Measurements from ENCODE around the gene AXDND1. TPM values are rescaled to one million over a fixed set of nuclear protein-coding genes. Genes with fewer than 3 reads are reported as not detected.

The AXDND1 gene
- total and polyA plus RNA-seq, 9 donors = 0.07 to 4.1 (median 0.17) TPM; not detected in 3

GRCh38 chr1:179476484-179476883 is 110.7 kb downstream of the AXDND1 start:
- no peaks in the 10 kb centered on the region for H3K36me3 ChIP-seq
- WGBS, 3 donors = 17 to 38% (median 22%) methylated on average over 2 of the region's 2 CpGs
- TF ChIP-seq, protein P1, sequence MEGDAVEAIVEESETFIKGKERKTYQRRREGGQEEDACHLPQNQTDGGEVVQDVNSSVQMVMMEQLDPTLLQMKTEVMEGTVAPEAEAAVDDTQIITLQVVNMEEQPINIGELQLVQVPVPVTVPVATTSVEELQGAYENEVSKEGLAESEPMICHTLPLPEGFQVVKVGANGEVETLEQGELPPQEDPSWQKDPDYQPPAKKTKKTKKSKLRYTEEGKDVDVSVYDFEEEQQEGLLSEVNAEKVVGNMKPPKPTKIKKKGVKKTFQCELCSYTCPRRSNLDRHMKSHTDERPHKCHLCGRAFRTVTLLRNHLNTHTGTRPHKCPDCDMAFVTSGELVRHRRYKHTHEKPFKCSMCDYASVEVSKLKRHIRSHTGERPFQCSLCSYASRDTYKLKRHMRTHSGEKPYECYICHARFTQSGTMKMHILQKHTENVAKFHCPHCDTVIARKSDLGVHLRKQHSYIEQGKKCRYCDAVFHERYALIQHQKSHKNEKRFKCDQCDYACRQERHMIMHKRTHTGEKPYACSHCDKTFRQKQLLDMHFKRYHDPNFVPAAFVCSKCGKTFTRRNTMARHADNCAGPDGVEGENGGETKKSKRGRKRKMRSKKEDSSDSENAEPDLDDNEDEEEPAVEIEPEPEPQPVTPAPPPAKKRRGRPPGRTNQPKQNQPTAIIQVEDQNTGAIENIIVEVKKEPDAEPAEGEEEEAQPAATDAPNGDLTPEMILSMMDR (IDR thresholded peaks at IDR 0.05) = no peak
- TF ChIP-seq EP300 (IDR thresholded peaks at IDR 0.05) (no peak), POLR2A (IDR thresholded peaks at IDR 0.05) (no peak)
- no peaks in the 10 kb centered on the region for H3K27me3 ChIP-seq
- peaks cover 0 to 6% of the 10 kb centered on the region in 2 donors for H3K9me3 ChIP-seq
- H3K27ac ChIP-seq = no peak overlapping the region
- H3K4me3 ChIP-seq = no peak overlapping the region
- intact Hi-C loops (cut with DNase I) = no loop called here
- H3K4me1 ChIP-seq (ENCODE audit: insufficient read depth) = no peaks in the 10 kb centered on the region
- DNase-seq = no peak

- Histone ChIP-seq H3K27ac (no peak overlapping the region), H3K9me3 (peaks cover 0 to 6% of the 10 kb centered on the region in 2 donors), H3K4me3 (no peak overlapping the region), H3K4me1 (ENCODE audit: insufficient read depth) (no peaks in the 10 kb centered on the region), H3K36me3 (no peaks in the 10 kb centered on the region), H3K27me3 (no peaks in the 10 kb centered on the region)
- 8 to 30% (median 14%) methylated on average over 1 of the region's 1 CpG for WGBS, 3 donors
- intact Hi-C loops (cut with DNase I) = no loop called here
- no peak for DNase-seq
- TF ChIP-seq POLR2A (IDR thresholded peaks at IDR 0.05) (no peak), EP300 (IDR thresholded peaks at IDR 0.05) (no peak)
- TF ChIP-seq, protein P1 (IDR thresholded peaks at IDR 0.05) = no peak
Measured at GRCh38 chr1:179478370-179478769, 112.6 kb downstream of the AXDND1 start.

DNA sequence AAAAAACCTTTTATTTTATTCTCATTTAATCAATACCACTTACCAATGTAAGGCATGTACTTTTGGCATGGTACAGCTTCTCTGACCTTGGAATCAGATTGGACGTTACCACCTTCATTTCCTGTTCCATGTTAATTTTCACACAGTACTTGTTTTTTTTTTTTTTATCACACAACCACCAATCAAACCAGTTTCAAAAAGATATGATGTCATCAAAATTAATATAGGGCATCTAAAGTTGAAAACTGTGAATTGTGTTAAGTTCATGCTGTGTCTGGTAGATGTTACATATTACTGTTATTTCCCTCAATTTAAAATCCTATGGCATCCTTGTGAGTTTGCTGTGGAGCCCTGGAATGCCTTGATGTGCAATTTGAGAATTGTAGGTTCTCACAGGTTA is 124.8 kb downstream of the AXDND1 start:
- no peak for TF ChIP-seq POLR2A (IDR thresholded peaks at IDR 0.05)
- TF ChIP-seq, protein P1 (IDR thresholded peaks at IDR 0.05) = no peak
- TF ChIP-seq EP300 (IDR thresholded peaks at IDR 0.05) = no peak
- WGBS, 3 donors = 15 to 24% (median 15%) methylated on average over 1 of the region's 1 CpG
- intact Hi-C loops (cut with DNase I) = no loop called here
- no peaks in the 10 kb centered on the region for H3K27me3 ChIP-seq
- H3K36me3 ChIP-seq = no peaks in the 10 kb centered on the region
- no peak overlapping the region for H3K4me3 ChIP-seq
- H3K4me1 ChIP-seq (ENCODE audit: insufficient read depth) = no peaks in the 10 kb centered on the region
- DNase-seq = no peak
- H3K9me3 ChIP-seq = no peaks in the 10 kb centered on the region
- H3K27ac ChIP-seq = no peak overlapping the region

- no peaks in the 10 kb centered on the region for H3K9me3 ChIP-seq
- H3K36me3 ChIP-seq = no peaks in the 10 kb centered on the region
- no peaks in the 10 kb centered on the region for H3K4me1 ChIP-seq (ENCODE audit: insufficient read depth)
- no peak for DNase-seq
- intact Hi-C loops (cut with DNase I) = no loop called here
- H3K27ac ChIP-seq = no peak overlapping the region
- WGBS, 3 donors = 65 to 76% (median 72%) methylated on average over 2 of the region's 2 CpGs
- TF ChIP-seq POLR2A (IDR thresholded peaks at IDR 0.05) (no peak), EP300 (IDR thresholded peaks at IDR 0.05) (no peak)
- TF ChIP-seq, protein P1 (IDR thresholded peaks at IDR 0.05) = no peak
- H3K4me3 ChIP-seq = no peak overlapping the region
- no peaks in the 10 kb centered on the region for H3K27me3 ChIP-seq
Measured at GRCh38 chr1:179493323-179493722, 127.6 kb downstream of the AXDND1 start.

Measured in ovary (tissue), 9 donors.